ENCODE measurements around the gene TSGA10IP. TPM values are rescaled to one million over a fixed set of nuclear protein-coding genes. Genes with fewer than 3 reads are reported as not detected.

Gene TSGA10IP
- total RNA-seq, 1 donor from 2014 or later: not detected

DNA sequence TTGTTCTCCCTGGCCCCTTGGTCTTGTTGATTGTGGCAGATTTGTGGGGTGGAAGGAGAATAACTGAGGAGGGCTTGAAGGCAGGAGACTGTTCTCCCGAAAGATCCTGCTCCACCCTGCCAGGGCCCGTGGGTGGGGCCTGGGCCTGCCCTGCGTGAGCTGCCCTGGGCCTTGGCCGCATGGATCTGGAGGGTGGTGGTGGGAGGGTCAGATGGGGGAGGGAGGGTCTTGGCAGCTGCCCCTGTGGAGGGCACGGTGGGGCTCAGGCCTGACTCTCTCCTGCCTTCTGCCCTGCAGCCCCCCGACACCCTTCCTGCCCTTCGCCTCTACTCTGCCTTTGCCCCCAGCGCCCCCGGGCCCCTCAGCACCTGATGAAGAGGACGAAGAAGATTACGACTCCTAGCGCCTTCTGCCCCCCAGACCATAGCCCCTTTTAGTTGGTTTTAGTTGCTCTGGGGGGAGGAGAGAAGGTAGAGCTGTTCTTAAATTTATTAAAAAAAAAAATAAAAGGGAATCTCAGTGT, 24.2 kb upstream of the TSGA10IP start:
- no peak overlapping the region for H2AFZ ChIP-seq (ENCODE audit: low read depth, low read length)
- TF ChIP-seq, protein P1, sequence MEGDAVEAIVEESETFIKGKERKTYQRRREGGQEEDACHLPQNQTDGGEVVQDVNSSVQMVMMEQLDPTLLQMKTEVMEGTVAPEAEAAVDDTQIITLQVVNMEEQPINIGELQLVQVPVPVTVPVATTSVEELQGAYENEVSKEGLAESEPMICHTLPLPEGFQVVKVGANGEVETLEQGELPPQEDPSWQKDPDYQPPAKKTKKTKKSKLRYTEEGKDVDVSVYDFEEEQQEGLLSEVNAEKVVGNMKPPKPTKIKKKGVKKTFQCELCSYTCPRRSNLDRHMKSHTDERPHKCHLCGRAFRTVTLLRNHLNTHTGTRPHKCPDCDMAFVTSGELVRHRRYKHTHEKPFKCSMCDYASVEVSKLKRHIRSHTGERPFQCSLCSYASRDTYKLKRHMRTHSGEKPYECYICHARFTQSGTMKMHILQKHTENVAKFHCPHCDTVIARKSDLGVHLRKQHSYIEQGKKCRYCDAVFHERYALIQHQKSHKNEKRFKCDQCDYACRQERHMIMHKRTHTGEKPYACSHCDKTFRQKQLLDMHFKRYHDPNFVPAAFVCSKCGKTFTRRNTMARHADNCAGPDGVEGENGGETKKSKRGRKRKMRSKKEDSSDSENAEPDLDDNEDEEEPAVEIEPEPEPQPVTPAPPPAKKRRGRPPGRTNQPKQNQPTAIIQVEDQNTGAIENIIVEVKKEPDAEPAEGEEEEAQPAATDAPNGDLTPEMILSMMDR (IDR thresholded peaks at IDR 0.05; ENCODE audit: insufficient read depth, low read depth, low read length): no peak
- Mint-ChIP-seq H3K27ac (ENCODE audit: unreplicated experiment) (peak overlapping the region; percentile 47), H3K4me3 (ENCODE audit: unreplicated experiment) (peak overlapping the region; percentile 91), H3K27me3 (ENCODE audit: low read depth, unreplicated experiment) (no peaks in the 10 kb centered on the region), H3K9me3 (ENCODE audit: unreplicated experiment) (no peaks in the 10 kb centered on the region), H3K4me1 (ENCODE audit: low read depth, unreplicated experiment) (peaks cover 11% of the 10 kb centered on the region), H3K36me3 (ENCODE audit: low read depth, unreplicated experiment) (peaks cover 10% of the 10 kb centered on the region)
- H3K27me3 ChIP-seq (ENCODE audit: insufficient read depth, low read length): no peaks in the 10 kb centered on the region
- peaks cover 17% of the 10 kb centered on the region for H3K36me3 ChIP-seq (ENCODE audit: insufficient read depth, low read length)
- H3K27ac ChIP-seq (ENCODE audit: low read depth, low read length): no peak overlapping the region
- H3K79me2 ChIP-seq (ENCODE audit: insufficient read depth, low read length): peaks cover 50% of the 10 kb centered on the region
- H3K4me1 ChIP-seq (ENCODE audit: insufficient read depth, low read length): peaks cover 35% of the 10 kb centered on the region
- H3K4me2 ChIP-seq (ENCODE audit: low read length): peak overlapping the region; percentile 95
- peaks cover 9% of the 10 kb centered on the region for H4K20me1 ChIP-seq (ENCODE audit: insufficient read depth, low read length)
- peak overlapping the region; percentile 80 for H3K9ac ChIP-seq (ENCODE audit: low read length)
- FAIRE-seq (no peak), DNase-seq (ENCODE audit: low read depth) (no peak)
- H3K9me3 ChIP-seq (ENCODE audit: insufficient read depth, low read depth, low read length): no peaks in the 10 kb centered on the region
- peak overlapping the region; percentile 72 for H3K4me3 ChIP-seq (ENCODE audit: insufficient read depth, low read depth, low read length)

DNA sequence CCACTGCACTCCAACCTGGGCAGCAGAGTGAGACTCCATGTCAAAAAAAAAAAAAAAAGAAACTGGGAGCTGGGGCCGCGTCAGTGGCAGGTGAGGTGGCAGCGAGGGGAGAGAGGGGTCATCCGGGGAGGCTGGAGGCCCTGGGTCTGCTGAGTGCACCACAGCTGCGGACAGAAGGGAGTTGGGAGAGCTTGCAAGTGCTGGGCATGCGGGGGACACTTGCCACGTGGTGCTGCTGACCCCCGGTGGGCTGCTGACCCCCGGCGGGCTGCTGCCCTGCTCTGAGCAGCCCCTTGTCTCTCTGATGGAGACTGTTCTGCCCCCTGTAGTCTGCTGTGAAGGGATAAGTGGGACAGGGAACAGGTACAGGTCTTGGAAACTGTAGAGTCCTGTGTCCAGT, 23.4 kb upstream of the TSGA10IP start:
- no peaks in the 10 kb centered on the region for H3K27me3 Mint-ChIP-seq (ENCODE audit: low read depth, unreplicated experiment)
- H3K4me3 Mint-ChIP-seq (ENCODE audit: unreplicated experiment): no peak overlapping the region
- no peak for FAIRE-seq

DNA sequence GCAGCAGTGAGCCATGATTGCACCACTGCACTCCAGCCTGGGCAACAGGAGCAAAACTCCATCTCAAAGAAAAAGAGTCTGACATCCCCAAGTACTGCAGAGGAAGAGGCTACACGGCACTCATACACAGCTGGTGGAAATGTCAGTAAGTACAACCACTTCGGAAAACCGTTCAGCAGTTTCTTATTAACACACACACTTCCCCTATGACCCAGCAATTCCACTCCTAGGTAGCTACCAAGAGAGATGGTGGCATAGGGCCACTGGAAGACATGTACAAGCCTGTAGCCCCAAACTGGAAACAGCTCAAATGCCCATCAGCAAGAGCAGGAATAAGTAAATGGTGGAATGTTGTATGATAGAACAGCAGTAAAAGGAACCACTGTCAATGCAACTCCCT, 22.7 kb upstream of the TSGA10IP start:
- peaks cover 20% of the 10 kb centered on the region for H3K4me1 ChIP-seq (ENCODE audit: insufficient read depth, low read length)
- peaks cover 36% of the 10 kb centered on the region for H3K79me2 ChIP-seq (ENCODE audit: insufficient read depth, low read length)
- FAIRE-seq: no peak
- H3K4me3 ChIP-seq (ENCODE audit: insufficient read depth, low read depth, low read length): no peak overlapping the region
- no peak overlapping the region for H2AFZ ChIP-seq (ENCODE audit: low read depth, low read length)
- H3K27me3 ChIP-seq (ENCODE audit: insufficient read depth, low read length): no peaks in the 10 kb centered on the region
- Mint-ChIP-seq H3K27me3 (ENCODE audit: low read depth, unreplicated experiment) (no peaks in the 10 kb centered on the region), H3K4me3 (ENCODE audit: unreplicated experiment) (no peak overlapping the region), H3K36me3 (ENCODE audit: low read depth, unreplicated experiment) (peaks cover 10% of the 10 kb centered on the region), H3K27ac (ENCODE audit: unreplicated experiment) (no peak overlapping the region), H3K4me1 (ENCODE audit: low read depth, unreplicated experiment) (no peaks in the 10 kb centered on the region), H3K9me3 (ENCODE audit: unreplicated experiment) (no peaks in the 10 kb centered on the region)
- H3K36me3 ChIP-seq (ENCODE audit: insufficient read depth, low read length): peaks cover 14% of the 10 kb centered on the region
- TF ChIP-seq, protein P1 (IDR thresholded peaks at IDR 0.05; ENCODE audit: insufficient read depth, low read depth, low read length): no peak
- TF ChIP-seq EZH2 (IDR thresholded peaks at IDR 0.05; ENCODE audit: insufficient read depth, low read length): no peak
- H3K4me2 ChIP-seq (ENCODE audit: low read length): no peak overlapping the region
- no peak for DNase-seq (ENCODE audit: low read depth)
- peaks cover 9% of the 10 kb centered on the region for H4K20me1 ChIP-seq (ENCODE audit: insufficient read depth, low read length)
- no peak overlapping the region for H3K27ac ChIP-seq (ENCODE audit: low read depth, low read length)
- no peak overlapping the region for H3K9ac ChIP-seq (ENCODE audit: low read length)
- H3K9me3 ChIP-seq (ENCODE audit: insufficient read depth, low read depth, low read length): no peaks in the 10 kb centered on the region

More for the DNA sequence above, 23.4 kb upstream of the TSGA10IP start:
- peaks cover 27% of the 10 kb centered on the region for H3K4me1 ChIP-seq (ENCODE audit: insufficient read depth, low read length)
- TF ChIP-seq EZH2 (IDR thresholded peaks at IDR 0.05; ENCODE audit: insufficient read depth, low read length): no peak
- TF ChIP-seq, protein P1 (IDR thresholded peaks at IDR 0.05; ENCODE audit: insufficient read depth, low read depth, low read length): no peak
- H3K27ac Mint-ChIP-seq (ENCODE audit: unreplicated experiment): no peak overlapping the region
- H3K36me3 ChIP-seq (ENCODE audit: insufficient read depth, low read length): peaks cover 17% of the 10 kb centered on the region
- no peak overlapping the region for H2AFZ ChIP-seq (ENCODE audit: low read depth, low read length)
- H3K4me3 ChIP-seq (ENCODE audit: insufficient read depth, low read depth, low read length): no peak overlapping the region
- no peaks in the 10 kb centered on the region for H3K9me3 Mint-ChIP-seq (ENCODE audit: unreplicated experiment)
- H3K27ac ChIP-seq (ENCODE audit: low read depth, low read length): no peak overlapping the region
- H4K20me1 ChIP-seq (ENCODE audit: insufficient read depth, low read length): peaks cover 9% of the 10 kb centered on the region
- peaks cover 3% of the 10 kb centered on the region for H3K4me1 Mint-ChIP-seq (ENCODE audit: low read depth, unreplicated experiment)
- H3K79me2 ChIP-seq (ENCODE audit: insufficient read depth, low read length): peaks cover 43% of the 10 kb centered on the region
- no peaks in the 10 kb centered on the region for H3K9me3 ChIP-seq (ENCODE audit: insufficient read depth, low read depth, low read length)
- H3K4me2 ChIP-seq (ENCODE audit: low read length): no peak overlapping the region
- H3K27me3 ChIP-seq (ENCODE audit: insufficient read depth, low read length): no peaks in the 10 kb centered on the region
- no peak overlapping the region for H3K9ac ChIP-seq (ENCODE audit: low read length)
- no peak for DNase-seq (ENCODE audit: low read depth)
- H3K36me3 Mint-ChIP-seq (ENCODE audit: low read depth, unreplicated experiment): peaks cover 10% of the 10 kb centered on the region

Data from astrocyte (in vitro differentiated cells and primary cell).